Stomach (tissue), 4 donors: ENCODE data around the gene CEACAM4.

ENCODE experiments used
- EP300 ChIP-seq: sonication (generic); formaldehyde crosslinking; IDR thresholded peaks from one replicate; pipeline ENCODE4 v1.6.1; 2017; ENCODE audit warnings: antibody characterized with exemption
- POLR2A ChIP-seq, 4 donors: fragments of 450-650 bp; IDR thresholded peaks; one replicate each; pipeline ENCODE4 v1.6.1; 2016; ENCODE audit warnings: antibody characterized with exemption in 4 of 4, control low read depth in 2 of 4, mild to moderate bottlenecking in 1 of 4, moderate library complexity in 1 of 4
- POLR2AphosphoS5 ChIP-seq, 3 donors: sonication (generic); formaldehyde crosslinking; IDR thresholded peaks; one replicate each; pipeline ENCODE4 v1.6.1; 2016; ENCODE audit warnings: antibody characterized with exemption in 3 of 3
- TF ChIP-seq, protein P1 (sequence below), 7 experiments: fragments of 450-650 bp in 4 of 7; fragments of 200-600 bp in 3 of 7; sonication (generic) in 3 of 7; IDR thresholded peaks; one replicate each; pipeline ENCODE4 v1.5.1; 2016 to 2019; ENCODE audit warnings: antibody characterized with exemption in 7 of 7, control low read depth in 2 of 7, mild to moderate bottlenecking in 1 of 7

DNA sequence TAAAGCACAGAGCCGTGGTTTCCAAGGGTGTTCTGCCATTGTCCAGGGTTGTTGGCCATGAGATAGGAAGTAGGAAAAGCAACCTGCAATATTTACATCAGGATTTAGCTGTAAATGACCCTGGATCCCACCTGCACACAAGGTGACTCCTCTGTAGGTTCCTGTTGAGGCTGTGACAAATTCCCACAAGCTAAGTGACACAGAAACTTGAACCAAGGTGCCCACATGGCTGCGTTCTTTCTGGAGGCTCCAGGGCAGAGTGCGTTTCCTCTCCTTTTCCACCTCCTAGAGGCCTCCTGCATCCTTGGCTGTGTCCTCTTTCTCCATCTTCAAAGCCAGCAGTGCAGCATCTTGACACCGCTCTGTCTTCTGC is 39.0 kb downstream of the CEACAM4 start:
- TF ChIP-seq POLR2AphosphoS5 (IDR thresholded peaks at IDR 0.05) (no peak), EP300 (no peak), POLR2A (IDR thresholded peaks at IDR 0.05) (no peak)
- TF ChIP-seq, protein P1, sequence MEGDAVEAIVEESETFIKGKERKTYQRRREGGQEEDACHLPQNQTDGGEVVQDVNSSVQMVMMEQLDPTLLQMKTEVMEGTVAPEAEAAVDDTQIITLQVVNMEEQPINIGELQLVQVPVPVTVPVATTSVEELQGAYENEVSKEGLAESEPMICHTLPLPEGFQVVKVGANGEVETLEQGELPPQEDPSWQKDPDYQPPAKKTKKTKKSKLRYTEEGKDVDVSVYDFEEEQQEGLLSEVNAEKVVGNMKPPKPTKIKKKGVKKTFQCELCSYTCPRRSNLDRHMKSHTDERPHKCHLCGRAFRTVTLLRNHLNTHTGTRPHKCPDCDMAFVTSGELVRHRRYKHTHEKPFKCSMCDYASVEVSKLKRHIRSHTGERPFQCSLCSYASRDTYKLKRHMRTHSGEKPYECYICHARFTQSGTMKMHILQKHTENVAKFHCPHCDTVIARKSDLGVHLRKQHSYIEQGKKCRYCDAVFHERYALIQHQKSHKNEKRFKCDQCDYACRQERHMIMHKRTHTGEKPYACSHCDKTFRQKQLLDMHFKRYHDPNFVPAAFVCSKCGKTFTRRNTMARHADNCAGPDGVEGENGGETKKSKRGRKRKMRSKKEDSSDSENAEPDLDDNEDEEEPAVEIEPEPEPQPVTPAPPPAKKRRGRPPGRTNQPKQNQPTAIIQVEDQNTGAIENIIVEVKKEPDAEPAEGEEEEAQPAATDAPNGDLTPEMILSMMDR (IDR thresholded peaks at IDR 0.05), result no peak
